ENCODE results near the gene RAD9A.

RAD9A gene

GRCh38 chr11:67391304-67392182, at the start of gene RAD9A:
Gene RAD9A (plus strand): TSS chr11:67391986. CDS start chr11:67392045, 59 bp downstream.
- Histone ChIP-seq H3K27ac (peak within 1 kb of the TSS; percentile 16 to 95 (median 84)), H3K4me3 (peak within 1 kb of the TSS; percentile 60 to 81 (median 74))

- peak overlapping the region in 7 of 21 experiments; percentile 15 to 70 (median 53) for H3K27ac ChIP-seq
Measured at GRCh38 chr11:67344264-67344663, 47.5 kb upstream of the RAD9A start.

GRCh38 chr11:67345247-67345919, 46.4 kb upstream of the RAD9A start:
- Histone ChIP-seq H3K27ac (peak overlapping the region in 14 of 21 experiments; percentile 25 to 70 (median 54)), H3K4me3 (no peak overlapping the region)

More at GRCh38 chr11:67344264-67344663, 47.5 kb upstream of the RAD9A start:
- H3K4me3 ChIP-seq: no peak overlapping the region

DNA sequence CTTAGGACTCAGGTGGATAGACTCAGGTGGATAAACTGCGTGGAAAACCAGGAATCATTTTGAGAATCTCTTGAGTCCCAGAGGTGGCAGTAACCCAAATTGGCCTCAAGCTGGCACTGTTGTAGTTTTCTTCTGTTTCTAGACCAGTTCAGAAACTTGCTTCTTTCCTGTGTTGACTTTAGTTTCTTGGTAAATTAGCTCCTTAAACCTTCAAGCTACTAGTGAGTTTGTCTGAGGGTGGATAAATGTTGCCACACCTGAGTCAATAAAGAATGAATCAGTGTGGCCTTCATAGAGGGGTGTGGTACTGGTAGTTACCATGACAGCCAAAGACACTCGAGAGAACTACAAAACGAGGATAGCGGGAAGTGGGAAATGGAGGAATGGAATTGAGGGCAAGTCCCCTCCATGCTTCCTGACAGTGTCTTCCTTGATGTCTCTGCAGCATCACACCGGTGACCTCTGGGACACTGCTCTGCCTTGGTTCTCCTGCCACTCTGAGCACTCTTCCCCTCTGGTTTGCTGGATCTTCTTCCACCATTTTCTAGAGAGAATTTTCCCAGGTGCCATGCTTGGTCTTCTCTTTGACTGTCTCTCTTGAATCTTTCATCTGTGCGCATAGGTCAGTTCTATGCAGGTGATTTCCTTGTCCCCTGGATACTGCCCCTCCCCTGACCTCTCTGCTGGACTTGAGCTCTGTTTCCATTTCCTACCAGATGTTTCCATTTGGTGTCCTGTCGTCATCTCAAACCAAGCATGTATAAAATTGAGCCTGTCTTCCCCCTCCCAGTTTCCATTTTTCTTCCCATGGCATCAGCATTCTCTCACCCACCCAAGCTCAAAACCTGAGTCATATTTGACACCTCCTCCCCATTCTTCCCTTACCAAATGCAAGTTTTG, 45.6 kb upstream of the RAD9A start:
- H3K27ac ChIP-seq: peak overlapping the region in 14 of 21 experiments; percentile 26 to 70 (median 54)
- no peak overlapping the region for H3K4me3 ChIP-seq

DNA sequence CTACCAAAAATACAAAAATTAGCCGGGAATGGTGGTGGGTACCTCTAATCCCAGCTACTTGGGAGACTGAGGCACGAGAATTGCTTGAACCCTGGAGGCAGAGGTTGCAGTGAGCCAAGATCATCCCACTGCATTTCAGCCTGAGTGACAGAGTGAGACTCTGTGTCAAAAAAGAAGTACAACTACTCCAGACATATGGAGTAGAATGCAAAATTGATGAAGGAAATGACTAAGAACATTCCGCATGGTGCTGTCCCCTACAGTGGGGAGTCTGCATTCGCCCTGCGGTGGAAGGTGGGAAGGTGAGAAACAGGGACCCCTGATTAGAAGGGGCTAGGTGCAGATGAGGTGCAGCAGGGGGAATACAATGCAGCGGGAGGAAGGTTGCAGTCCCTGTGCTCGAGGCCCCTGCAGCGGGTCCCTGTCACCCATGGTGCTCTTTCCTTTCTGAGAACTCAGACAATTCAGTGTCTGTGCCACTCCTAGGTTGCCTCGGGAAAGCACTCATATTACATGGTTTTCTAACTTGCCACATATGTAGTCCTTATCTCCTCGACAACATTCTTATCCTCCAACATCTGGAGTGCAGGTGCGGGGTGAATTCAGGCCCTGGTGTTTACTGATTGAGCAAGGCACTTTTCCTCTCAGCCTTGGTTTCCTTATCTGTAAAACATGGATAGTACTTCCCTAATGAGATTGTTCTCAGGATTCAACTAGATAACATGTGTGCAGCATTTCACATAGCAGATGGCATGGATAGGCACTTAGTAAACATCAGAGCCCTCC, 43.6 kb upstream of the RAD9A start:
- peak overlapping the region in 1 of 21 experiments; percentile 24 for H3K27ac ChIP-seq
- no peak overlapping the region for H3K4me3 ChIP-seq

GRCh38 chr11:67349036-67349435, 42.8 kb upstream of the RAD9A start:
- Histone ChIP-seq H3K4me3 (no peak overlapping the region), H3K27ac (peak overlapping the region in 2 of 21 experiments; percentile 5 to 24)

- Histone ChIP-seq H3K27ac (peak overlapping the region in 2 of 21 experiments; percentile 5 to 8), H3K4me3 (no peak overlapping the region)
Measured at GRCh38 chr11:67349457-67349856, 42.3 kb upstream of the RAD9A start.

DNA sequence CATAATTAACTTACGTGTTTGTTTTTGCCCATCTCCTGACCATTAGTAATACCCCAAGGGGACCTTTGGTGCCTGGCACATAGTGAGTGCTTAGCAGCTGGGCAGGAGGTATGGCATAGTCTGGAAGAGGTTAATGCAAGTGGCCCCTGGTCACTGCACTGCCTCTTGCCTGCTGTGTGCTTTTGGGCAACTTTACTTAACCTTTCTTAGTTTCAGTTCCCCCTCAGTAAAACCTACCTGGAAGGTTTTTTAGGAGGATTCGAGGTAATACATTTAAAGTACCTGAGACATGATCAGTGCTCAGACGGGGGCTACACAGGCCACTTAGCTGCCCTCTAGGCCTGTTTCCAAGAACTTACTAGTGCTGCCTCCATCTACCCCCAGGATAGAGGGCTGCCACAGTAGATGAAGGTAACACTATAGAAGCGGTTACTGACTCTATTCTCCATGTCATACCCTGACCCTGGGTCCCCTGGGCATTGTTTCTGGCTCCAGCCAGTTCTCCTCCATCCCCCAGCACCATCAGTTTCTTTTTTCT, 41.8 kb upstream of the RAD9A start:
- Histone ChIP-seq H3K4me3 (no peak overlapping the region), H3K27ac (peak overlapping the region in 1 of 21 experiments; percentile 8)

- Histone ChIP-seq H3K4me3 (peak overlapping the region in 1 of 7 experiments; percentile 37), H3K27ac (peak overlapping the region in 18 of 21 experiments; percentile 86 to 100 (median 98))
Measured at GRCh38 chr11:67351275-67352005, 40.3 kb upstream of the RAD9A start.

DNA sequence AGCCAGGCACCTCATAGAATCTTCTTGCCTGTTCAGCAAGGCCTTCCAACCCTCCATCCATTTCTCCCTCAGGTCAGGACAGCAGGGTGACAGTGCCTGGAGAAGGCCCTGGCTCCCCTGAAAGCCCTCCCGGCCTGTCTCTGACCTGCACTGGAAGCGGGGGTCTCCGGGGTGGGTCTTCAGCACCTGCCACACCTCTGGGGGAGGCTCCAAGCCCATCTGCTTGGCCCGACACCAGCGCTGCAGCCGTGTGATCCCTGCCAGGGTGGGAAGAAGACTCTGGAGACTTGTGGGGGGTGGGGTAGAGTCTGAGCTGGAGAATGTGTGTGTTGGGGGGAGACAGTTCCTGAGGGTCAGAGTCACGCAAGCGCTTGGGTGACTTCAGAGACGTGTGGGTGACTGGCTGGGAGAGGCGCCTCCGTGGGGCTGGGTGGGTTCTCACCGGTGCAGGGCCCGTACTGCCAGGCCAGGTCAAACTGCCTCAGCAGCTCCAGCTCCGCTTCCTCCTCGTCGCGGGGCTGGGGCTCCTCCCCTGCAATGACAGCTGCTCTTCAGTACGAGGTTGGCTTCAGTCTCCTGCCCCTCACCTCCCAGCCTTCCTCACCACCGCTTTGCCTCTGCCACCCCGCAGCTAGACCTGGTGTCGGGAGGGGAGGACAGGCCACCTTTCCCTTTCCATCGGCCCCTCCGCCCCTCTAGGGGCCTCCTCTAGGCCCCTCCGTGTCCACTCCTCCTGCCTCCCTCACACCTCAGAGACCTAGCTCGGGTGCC, 39.1 kb upstream of the RAD9A start:
- H3K4me3 ChIP-seq: peak overlapping the region; percentile 37 to 74 (median 66)
- H3K27ac ChIP-seq: peak overlapping the region; percentile 83 to 100 (median 98)

DNA sequence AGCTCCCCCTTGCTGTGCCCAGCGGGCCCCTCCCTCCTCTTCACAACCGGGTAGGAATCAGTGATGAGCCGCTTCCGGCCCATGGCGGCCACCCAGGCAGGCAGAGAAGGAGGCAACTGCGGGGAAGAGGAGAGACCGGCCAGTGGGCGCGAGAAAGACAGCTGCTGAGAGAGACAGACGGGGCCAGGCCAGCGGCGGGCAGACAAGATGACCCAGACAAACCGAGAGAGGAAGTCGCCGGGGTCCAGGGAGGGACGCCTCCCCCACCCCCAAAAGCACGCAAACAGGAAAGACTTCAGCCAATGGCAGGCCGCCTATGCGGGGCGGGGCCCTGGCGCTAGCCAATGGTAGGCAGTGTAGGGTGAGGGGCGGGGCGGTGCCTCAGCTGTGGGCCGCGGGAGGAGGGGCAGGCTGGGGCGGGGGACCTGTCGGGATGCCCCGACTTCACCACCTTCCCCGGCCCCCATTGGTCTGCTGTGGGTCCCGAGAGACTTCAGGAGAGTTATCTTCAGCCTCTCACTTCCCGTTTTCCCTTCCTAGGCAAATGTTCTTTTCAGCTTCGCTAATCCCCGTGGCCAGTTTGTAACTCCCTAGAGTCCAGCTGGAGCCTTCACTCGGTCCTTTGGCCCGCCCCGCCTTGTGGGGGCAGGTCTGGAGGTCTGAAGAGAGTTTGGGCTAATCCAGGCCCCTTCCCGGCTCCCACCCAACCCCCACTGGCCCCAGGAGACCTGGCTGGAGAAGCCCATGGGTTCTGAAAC, 38.3 kb upstream of the RAD9A start, which contains the start of gene POLD4:
Gene POLD4, minus strand, starts transcription at position 230 of the 758 bp plus-strand sequence. Its CDS starts 147 bp downstream, at position 83.
- Histone ChIP-seq H3K4me3 (peak within 1 kb of the TSS; percentile 37 to 74 (median 66)), H3K27ac (peak within 1 kb of the TSS; percentile 83 to 100 (median 98))

DNA sequence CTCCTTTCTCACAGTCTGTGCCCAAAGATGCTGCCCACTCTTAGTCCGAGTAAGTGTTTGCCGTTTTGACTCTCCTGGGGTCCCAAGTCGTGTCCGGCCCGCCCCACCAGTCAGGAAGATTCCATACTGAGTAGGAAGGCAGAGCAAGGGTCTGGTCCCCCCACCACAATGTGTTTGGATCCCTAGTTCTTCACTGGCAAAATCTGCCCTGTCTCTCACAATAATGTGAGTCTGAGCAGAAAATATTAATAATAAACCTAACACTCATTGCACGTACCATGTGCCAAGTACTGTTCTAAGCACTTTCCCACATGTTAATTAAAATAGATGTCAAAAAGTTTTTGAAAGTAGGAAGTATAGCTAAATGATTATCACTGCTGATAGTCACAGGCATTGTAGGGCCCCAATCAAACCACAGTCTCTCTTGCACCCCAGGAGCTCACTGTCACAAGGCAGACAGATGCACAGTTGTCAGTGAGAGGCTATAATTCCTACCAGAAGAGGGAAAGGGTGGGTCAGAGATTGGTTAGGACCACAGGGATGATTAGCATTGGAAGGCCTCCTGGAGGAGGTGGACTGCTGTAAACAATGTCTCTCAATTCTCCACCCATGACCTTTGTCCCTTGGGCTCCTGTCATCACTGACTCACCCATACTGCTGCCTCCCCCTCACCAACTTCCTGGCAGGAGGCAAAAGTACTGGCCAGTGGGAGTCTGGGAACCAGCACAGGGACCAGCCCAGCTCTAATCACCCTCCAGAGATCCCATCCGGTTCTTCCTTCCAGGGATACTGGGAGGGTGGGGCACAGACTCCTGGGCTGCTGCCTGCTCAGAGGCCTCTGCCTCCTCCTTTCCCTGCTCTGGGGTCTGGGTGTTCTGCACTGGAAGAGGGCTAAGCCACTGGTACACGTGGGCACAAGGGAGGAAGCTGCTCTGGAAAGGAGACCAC, 37.4 kb upstream of the RAD9A start:
- H3K27ac ChIP-seq: peak overlapping the region; percentile 43 to 100 (median 98)

GRCh38 chr11:67355023-67355793, 36.6 kb upstream of the RAD9A start:
- Histone ChIP-seq H3K4me3 (no peak overlapping the region), H3K27ac (peak overlapping the region; percentile 8 to 100 (median 98))

More for the DNA sequence above, 37.4 kb upstream of the RAD9A start:
- peak overlapping the region; percentile 37 to 74 (median 66) for H3K4me3 ChIP-seq

GRCh38 chr11:67355794-67356386, 35.9 kb upstream of the RAD9A start:
- H3K4me3 ChIP-seq: no peak overlapping the region

More at GRCh38 chr11:67355794-67356386, 35.9 kb upstream of the RAD9A start:
- peak overlapping the region in 20 of 21 experiments; percentile 86 to 100 (median 98) for H3K27ac ChIP-seq
